K562 (cell line): ENCODE results near the gene CEP76. TPM values are rescaled to one million over a fixed set of nuclear protein-coding genes. Genes with fewer than 3 reads are reported as not detected.

Experiments
- CBX8 ChIP-seq: fragments of 200-600 bp; sonication (generic); IDR thresholded peaks from 2 replicates; pipeline ENCODE4 v1.6.1; 2012; ENCODE audit warnings: borderline replicate concordance, mixed run types, low read depth, mild to moderate bottlenecking, moderate library complexity, mixed read lengths, low read length, control low read depth, inconsistent platforms; ENCODE audit not compliant: poor library complexity, severe bottlenecking; ENCODE audit errors: extremely low read depth
- CCAR2 ChIP-seq: fragments of 200-400 bp; formaldehyde crosslinking; IDR thresholded peaks from 2 replicates; pipeline ENCODE4 v1.6.1; 2017; ENCODE audit warnings: mild to moderate bottlenecking, low read depth, low read length
- HIVEP1 ChIP-seq: fragments of 250-450 bp; sonication (Bioruptor Pico); IDR thresholded peaks from 2 replicates; pipeline ENCODE4 v1.4.0; 2020; ENCODE audit warnings: mild to moderate bottlenecking
- HMBOX1 ChIP-seq: sonication (generic); IDR thresholded peaks from 2 replicates; pipeline ENCODE4 v1.6.1; 2016
- MCM5 ChIP-seq: fragments of 450-650 bp; IDR thresholded peaks from 2 replicates; pipeline ENCODE4 v1.6.1; 2016; ENCODE audit warnings: low read depth
- MECOM ChIP-seq: fragments of 250-450 bp; sonication (Bioruptor Pico); IDR thresholded peaks from 2 replicates; pipeline ENCODE4 v1.8.0; 2022; ENCODE audit warnings: inconsistent platforms
- MXI1 ChIP-seq: IDR thresholded peaks from 2 replicates; pipeline ENCODE4 v1.6.1; 2011; ENCODE audit warnings: low read depth, mild to moderate bottlenecking, improper control_type of control experiment, low read length
- PRDM10 ChIP-seq: fragments of 450-650 bp; IDR thresholded peaks from 2 replicates; pipeline ENCODE4 v1.6.1; 2018; ENCODE audit not compliant: partially characterized antibody
- SNRNP70 ChIP-seq: fragments of 200-400 bp; formaldehyde crosslinking; optimal IDR thresholded peaks from 2 replicates; pipeline ENCODE3; 2017; ENCODE audit warnings: low read depth, low read length
- polyA plus RNA-seq, 8 experiments: library from polyadenylated mRNA; depleted of rRNA in 4 of 8; stranded (reverse) in 5 of 8; unstranded in 3 of 8; fragments of >200 nt; fragmentation: Nextera tagmentation in 2 of 8; fragmentation: Illumina TruSeq in 1 of 8; extraction: Ambion mirVana in 2 of 8; extraction: Trizol in 1 of 8; gene quantifications; 2 replicates each; pipeline versions ENCODE4 v1.2.1 to v1.2.3, GENCODE V29; 2011 to 2014; ENCODE audit warnings: inconsistent platforms in 1 of 8, missing spikeins in 1 of 8
- total RNA-seq, 7 experiments: library from RNA; depleted of rRNA in 6 of 7; stranded (reverse); fragments of >200 nt in 6 of 7; fragmentation: Illumina TruSeq in 2 of 7; extraction: Trizol in 2 of 7; gene quantifications; 2 replicates each; pipeline versions ENCODE4 v1.2.1 to v1.2.3, GENCODE V29; 2011 to 2021; ENCODE audit warnings: low replicate concordance in 1 of 7

The CEP76 gene
- total and polyA plus RNA-seq, 9 of the 15 experiments (the other 6 are each of a cell fraction or from before 2014, with no cell fraction given): 5.3 to 27.3 (median 19.3) TPM

DNA sequence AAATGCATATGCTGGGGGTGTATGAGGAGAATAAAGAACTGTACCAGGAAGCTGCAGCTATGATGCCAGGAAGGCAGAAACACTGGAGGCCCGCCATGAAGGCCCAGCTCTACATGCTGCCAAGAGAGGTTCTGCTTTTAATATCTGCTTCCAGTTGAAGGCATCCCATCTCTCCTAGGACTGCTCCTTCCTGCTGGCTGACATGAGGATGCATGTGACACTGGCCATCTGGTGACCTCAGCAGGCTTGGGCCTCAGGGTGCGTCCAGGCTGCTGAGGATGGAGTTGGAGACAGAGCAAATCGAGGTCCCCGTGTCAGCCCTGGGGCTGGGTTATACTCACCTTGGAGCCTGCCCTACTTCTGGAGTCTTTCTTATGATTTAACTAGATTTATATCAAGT lies 49.4 kb upstream of the CEP76 start (continued):
- TF ChIP-seq CBX8 (no peak), MECOM (CRISPR knock-in tag) (no peak), MXI1 (no peak), HMBOX1 (no peak), MCM5 (no peak), CCAR2 (no peak), SNRNP70 (no peak), PRDM10 (no peak), HIVEP1 (no peak)
